Measurements from ENCODE around the gene UBE2Z. TPM values are rescaled to one million over a fixed set of nuclear protein-coding genes. Genes with fewer than 3 reads are reported as not detected.

UBE2Z gene
- total and polyA plus RNA-seq, 10 donors = 33.6 to 94.9 (median 80.8) TPM

DNA sequence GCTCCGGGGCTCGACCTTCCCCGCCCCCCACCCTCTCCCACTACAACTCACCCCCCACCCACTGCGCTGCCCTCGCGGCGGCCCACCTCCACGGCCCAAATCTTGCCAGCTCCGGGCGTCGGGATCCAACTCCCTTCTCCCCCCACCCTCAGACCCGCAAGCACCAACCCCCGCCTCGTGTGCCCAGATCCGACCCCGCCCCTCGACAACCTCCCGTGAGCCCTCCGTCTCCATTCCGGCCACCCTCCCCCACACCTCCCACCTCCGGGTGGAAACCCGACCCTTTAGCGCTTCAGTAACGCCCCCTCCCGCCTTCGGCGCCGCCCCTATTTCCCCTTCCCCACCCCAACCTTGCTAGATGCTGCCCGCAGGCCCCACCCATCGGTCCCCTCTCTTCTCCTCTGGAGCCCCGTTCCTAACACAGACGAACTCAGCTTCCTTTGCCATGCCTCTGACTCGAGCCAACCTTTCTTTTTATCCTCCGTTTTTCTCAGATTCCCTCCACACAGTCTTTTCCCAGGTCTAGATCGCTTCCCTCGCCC is 717 bp downstream of the UBE2Z start:
- Histone ChIP-seq H3K27ac (peak overlapping the region; percentile 95 to 98 (median 96)), H3K4me1 (peaks cover 36 to 62% (median 56%) of the 10 kb centered on the region in 6 donors), H3K9me3 (no peaks in the 10 kb centered on the region), H3K4me3 (peak overlapping the region; percentile 63 to 96 (median 88)), H3K36me3 (peaks cover 0 to 42% (median 27%) of the 10 kb centered on the region in 6 donors), H3K27me3 (replicated peaks in 1 of 7) (no peaks in the 10 kb centered on the region)
- peak; percentile 94 for DNase-seq
- TF ChIP-seq POLR2AphosphoS5 (IDR thresholded peaks at IDR 0.05) = no peak
- no peak for TF ChIP-seq POLR2A (IDR thresholded peaks at IDR 0.05)
- TF ChIP-seq, protein P1, sequence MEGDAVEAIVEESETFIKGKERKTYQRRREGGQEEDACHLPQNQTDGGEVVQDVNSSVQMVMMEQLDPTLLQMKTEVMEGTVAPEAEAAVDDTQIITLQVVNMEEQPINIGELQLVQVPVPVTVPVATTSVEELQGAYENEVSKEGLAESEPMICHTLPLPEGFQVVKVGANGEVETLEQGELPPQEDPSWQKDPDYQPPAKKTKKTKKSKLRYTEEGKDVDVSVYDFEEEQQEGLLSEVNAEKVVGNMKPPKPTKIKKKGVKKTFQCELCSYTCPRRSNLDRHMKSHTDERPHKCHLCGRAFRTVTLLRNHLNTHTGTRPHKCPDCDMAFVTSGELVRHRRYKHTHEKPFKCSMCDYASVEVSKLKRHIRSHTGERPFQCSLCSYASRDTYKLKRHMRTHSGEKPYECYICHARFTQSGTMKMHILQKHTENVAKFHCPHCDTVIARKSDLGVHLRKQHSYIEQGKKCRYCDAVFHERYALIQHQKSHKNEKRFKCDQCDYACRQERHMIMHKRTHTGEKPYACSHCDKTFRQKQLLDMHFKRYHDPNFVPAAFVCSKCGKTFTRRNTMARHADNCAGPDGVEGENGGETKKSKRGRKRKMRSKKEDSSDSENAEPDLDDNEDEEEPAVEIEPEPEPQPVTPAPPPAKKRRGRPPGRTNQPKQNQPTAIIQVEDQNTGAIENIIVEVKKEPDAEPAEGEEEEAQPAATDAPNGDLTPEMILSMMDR (IDR thresholded peaks at IDR 0.05 in 8 of 11, conservative IDR thresholded peaks at IDR 0.05 in 3 of 11) = no peak
- intact Hi-C loops (cut with DNase I; ENCODE audit: low total_unique reads) = no loop called here
- 2 to 3% (median 3%) methylated on average over 26 to 36 of the region's 36 CpGs for WGBS, 5 donors

DNA sequence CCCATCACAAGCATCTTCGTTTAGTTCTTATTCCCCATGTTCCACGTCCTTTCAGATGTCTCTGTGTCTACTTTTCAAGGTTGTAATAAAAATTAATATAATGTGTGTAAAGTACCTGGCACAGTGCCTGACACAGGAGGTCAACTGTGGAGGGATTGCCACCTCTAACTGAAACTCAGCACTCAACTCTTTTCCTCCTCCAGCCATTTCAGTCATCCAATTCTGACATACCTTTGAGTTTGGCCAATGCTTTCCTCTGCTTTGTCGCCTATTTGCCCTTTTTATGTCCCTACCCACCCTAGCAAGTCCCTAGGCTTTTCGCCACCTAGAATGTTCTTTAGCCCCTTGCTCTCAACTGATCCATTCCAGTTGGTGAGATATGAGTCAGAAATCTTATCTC is 1.6 kb downstream of the UBE2Z start:
- TF ChIP-seq POLR2A (IDR thresholded peaks at IDR 0.05) (no peak), POLR2AphosphoS5 (IDR thresholded peaks at IDR 0.05) (no peak)
- TF ChIP-seq, protein P1 (IDR thresholded peaks at IDR 0.05 in 8 of 11, conservative IDR thresholded peaks at IDR 0.05 in 3 of 11) = no peak
- Histone ChIP-seq H3K9me3 (no peaks in the 10 kb centered on the region), H3K4me3 (peak overlapping the region in 5 of 8 donors; percentile 82 to 96 (median 90)), H3K4me1 (peaks cover 41 to 71% (median 65%) of the 10 kb centered on the region in 6 donors), H3K27ac (peak overlapping the region in 7 of 8 donors; percentile 42 to 97 (median 96)), H3K36me3 (peaks cover 0 to 51% (median 30%) of the 10 kb centered on the region in 6 donors), H3K27me3 (replicated peaks in 1 of 7) (no peaks in the 10 kb centered on the region)
- intact Hi-C loops (cut with DNase I; ENCODE audit: low total_unique reads) = no loop called here
- DNase-seq = no peak
- WGBS, 5 donors = 35 to 66% (median 54%) methylated on average over 4 of the region's 4 CpGs

DNA sequence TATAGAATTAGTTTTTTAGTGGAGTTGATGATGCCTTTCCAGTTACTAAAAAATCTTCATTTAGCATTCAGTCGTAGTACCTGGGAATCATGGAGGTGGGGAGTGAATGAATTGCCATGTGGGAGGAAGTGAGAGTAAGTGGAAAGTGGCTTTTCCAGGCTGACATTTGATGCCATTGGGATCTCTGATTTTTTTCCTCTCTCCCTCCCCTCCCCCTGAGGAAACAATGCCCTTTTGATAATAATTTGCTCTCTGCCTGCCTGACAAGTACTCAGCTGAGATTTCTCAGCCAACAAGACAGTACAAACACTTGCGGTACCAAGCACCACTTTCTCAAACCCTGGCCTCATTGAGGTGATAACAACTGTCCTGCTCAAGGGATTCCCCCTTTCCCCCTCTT is 2.2 kb downstream of the UBE2Z start:
- Histone ChIP-seq H3K27me3 (replicated peaks in 1 of 7) (no peaks in the 10 kb centered on the region), H3K4me3 (peak overlapping the region in 1 of 8 donors; percentile 95), H3K9me3 (no peaks in the 10 kb centered on the region), H3K4me1 (peaks cover 46 to 77% (median 71%) of the 10 kb centered on the region in 6 donors), H3K36me3 (peaks cover 0 to 56% (median 30%) of the 10 kb centered on the region in 6 donors), H3K27ac (peak overlapping the region in 3 of 8 donors; percentile 95 to 97 (median 97))
- intact Hi-C loops (cut with DNase I; ENCODE audit: low total_unique reads) = no loop called here
- TF ChIP-seq, protein P1 (IDR thresholded peaks at IDR 0.05 in 8 of 11, conservative IDR thresholded peaks at IDR 0.05 in 3 of 11) = no peak
- TF ChIP-seq POLR2AphosphoS5 (IDR thresholded peaks at IDR 0.05) (no peak), POLR2A (IDR thresholded peaks at IDR 0.05) (no peak)
- DNase-seq = no peak
- 52 to 85% (median 69%) methylated on average over 2 of the region's 2 CpGs for WGBS, 5 donors

DNA sequence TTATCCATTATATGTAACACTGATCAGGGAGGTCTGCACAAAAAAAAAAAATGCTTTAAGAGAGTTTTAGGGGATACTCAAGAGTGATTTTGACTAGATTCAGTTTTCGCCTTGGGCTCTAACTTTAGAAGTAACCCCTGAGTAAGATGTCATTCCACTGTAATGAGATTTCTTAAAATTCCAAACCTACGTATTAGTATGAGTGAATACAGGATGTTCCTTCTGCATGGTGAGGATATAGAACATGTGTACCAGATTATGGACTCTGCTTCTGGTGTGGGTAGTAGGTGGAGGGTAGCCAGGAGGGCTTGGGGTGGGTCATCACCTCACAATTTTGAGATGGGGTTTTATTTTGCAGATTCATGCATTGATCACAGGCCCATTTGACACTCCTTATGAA is 4.3 kb downstream of the UBE2Z start:
- DNase-seq = no peak
- no peak overlapping the region for H3K27ac ChIP-seq
- peaks cover 0 to 77% (median 45%) of the 10 kb centered on the region in 6 donors for H3K36me3 ChIP-seq
- peaks cover 50 to 88% (median 76%) of the 10 kb centered on the region in 6 donors for H3K4me1 ChIP-seq
- 86 to 95% (median 94%) methylated on average over 2 of the region's 2 CpGs for WGBS, 5 donors
- no peak overlapping the region for H3K4me3 ChIP-seq
- no peak for TF ChIP-seq POLR2A (IDR thresholded peaks at IDR 0.05)
- TF ChIP-seq POLR2AphosphoS5 (IDR thresholded peaks at IDR 0.05) = no peak
- TF ChIP-seq, protein P1 (IDR thresholded peaks at IDR 0.05 in 8 of 11, conservative IDR thresholded peaks at IDR 0.05 in 3 of 11) = no peak
- no peaks in the 10 kb centered on the region for H3K9me3 ChIP-seq
- intact Hi-C loops (cut with DNase I; ENCODE audit: low total_unique reads) = no loop called here
- H3K27me3 ChIP-seq (replicated peaks in 1 of 7) = no peaks in the 10 kb centered on the region

Data from spleen (tissue), 11 donors.